Fibroblast of lung (primary cell): Measurements from ENCODE around the gene CAPN8.

Experiments
- EZH2 ChIP-seq: IDR thresholded peaks from 2 replicates; pipeline ENCODE4 v1.5.1; 2012; ENCODE audit warnings: low read length, control low read depth, mild to moderate bottlenecking; ENCODE audit errors: missing control alignments
- TF ChIP-seq, protein P1 (sequence below), 2 donors: IDR thresholded peaks in 1 of 2; conservative IDR thresholded peaks in 1 of 2; 1 replicate in 1 of 2; 2 replicates in 1 of 2; pipeline ENCODE4 v1.5.1; 2011 to 2012; ENCODE audit warnings: low read length in 2 of 2, control low read depth in 1 of 2, inconsistent platforms in 1 of 2, low read depth in 1 of 2, mild to moderate bottlenecking in 1 of 2

DNA sequence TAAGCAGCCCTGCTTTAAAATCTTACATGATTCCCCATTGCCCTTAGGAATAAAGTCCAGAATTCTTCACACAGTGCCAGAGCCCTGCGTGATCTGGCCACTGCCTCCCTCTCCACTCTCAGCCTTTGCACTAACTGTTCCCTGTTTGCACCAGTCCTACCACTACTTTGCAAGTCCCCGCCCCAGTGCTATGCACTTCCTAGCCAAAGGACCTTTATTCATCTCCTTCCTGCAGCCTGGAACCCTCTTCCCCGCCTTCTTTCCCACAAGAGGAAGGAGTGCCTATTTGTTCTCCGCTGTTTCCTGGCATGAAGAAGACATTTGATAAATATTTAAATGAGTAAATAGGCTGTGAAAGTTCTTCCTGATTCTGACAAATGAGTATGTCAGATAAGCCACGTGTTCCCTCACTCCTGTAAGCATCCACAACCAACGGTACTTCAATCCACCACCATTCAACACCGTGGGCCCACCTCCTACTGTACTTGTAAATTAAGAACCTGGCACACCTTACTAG lies 23.9 kb downstream of the CAPN8 start:
- TF ChIP-seq, protein P1, sequence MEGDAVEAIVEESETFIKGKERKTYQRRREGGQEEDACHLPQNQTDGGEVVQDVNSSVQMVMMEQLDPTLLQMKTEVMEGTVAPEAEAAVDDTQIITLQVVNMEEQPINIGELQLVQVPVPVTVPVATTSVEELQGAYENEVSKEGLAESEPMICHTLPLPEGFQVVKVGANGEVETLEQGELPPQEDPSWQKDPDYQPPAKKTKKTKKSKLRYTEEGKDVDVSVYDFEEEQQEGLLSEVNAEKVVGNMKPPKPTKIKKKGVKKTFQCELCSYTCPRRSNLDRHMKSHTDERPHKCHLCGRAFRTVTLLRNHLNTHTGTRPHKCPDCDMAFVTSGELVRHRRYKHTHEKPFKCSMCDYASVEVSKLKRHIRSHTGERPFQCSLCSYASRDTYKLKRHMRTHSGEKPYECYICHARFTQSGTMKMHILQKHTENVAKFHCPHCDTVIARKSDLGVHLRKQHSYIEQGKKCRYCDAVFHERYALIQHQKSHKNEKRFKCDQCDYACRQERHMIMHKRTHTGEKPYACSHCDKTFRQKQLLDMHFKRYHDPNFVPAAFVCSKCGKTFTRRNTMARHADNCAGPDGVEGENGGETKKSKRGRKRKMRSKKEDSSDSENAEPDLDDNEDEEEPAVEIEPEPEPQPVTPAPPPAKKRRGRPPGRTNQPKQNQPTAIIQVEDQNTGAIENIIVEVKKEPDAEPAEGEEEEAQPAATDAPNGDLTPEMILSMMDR (conservative IDR thresholded peaks at IDR 0.05 in 1 of 2, IDR thresholded peaks at IDR 0.05 in 1 of 2; ENCODE audit: low read depth in 1 of 2, low read length in 2 of 2), result no peak
- no peak for TF ChIP-seq EZH2
